Endothelial cell of umbilical vein (primary cell): Measurements from ENCODE around the gene CPNE6. TPM values are rescaled to one million over a fixed set of nuclear protein-coding genes. Genes with fewer than 3 reads are reported as not detected.

ENCODE experiments used
- BruUV-seq: library from RNA; stranded (reverse); fragments of 400-500 nt; replicated peaks from 2 replicates; lab custom pipeline; 2021; lab: Mats Ljungman, UMichigan
- CTCF ChIA-PET: fragments of 300-600, 350-600 bp; sonication (Branson Sonifier 250); formaldehyde crosslinking; loops from one replicate; lab custom pipeline; 2021; ENCODE audit warnings: antibody characterized with exemption, inconsistent platforms; lab: Charles Lee
- POLR2A ChIA-PET: fragments of 300-600, 350-600 bp; sonication (Branson Sonifier 250); formaldehyde crosslinking; loops from one replicate; lab custom pipeline; 2021; ENCODE audit warnings: antibody characterized with exemption, inconsistent platforms; lab: Charles Lee
- DNase-seq: peaks from one replicate; pipeline ENCODE4 v3.0.0-alpha.2; 2011; ENCODE audit warnings: low read depth, low spot score
- FAIRE-seq: peaks from 2 replicates; lab custom pipeline; 2011; peaks lifted over from hg19 to GRCh38; lab: Jason Lieb, UNC
- H2AFZ ChIP-seq: 2 replicates; pipeline ENCODE4 v1.6.0; 2012; ENCODE audit warnings: low read depth, low read length, control low read depth, inconsistent platforms
- H3K27ac ChIP-seq: 2 replicates; pipeline ENCODE4 v1.5.1; 2011; ENCODE audit warnings: low read depth, mild to moderate bottlenecking, control low read depth, low read length, moderate library complexity; ENCODE audit not compliant: insufficient read depth
- H3K27me3 ChIP-seq, 2 experiments: 2 replicates each; pipeline versions ENCODE4 v1.6.0 to v1.6.1; 2011; ENCODE audit warnings: low read length in 2 of 2, mixed read lengths in 1 of 2; ENCODE audit not compliant: control insufficient read depth in 2 of 2, insufficient read depth in 2 of 2
- H3K36me3 ChIP-seq, 2 experiments: 2 replicates in 1 of 2; 3 replicates in 1 of 2; pipeline ENCODE4 v1.5.1; 2011; ENCODE audit warnings: low read length in 2 of 2, mild to moderate bottlenecking in 1 of 2, moderate library complexity in 1 of 2; ENCODE audit not compliant: control insufficient read depth in 2 of 2, insufficient read depth in 2 of 2; ENCODE audit errors: extremely low read depth in 1 of 2
- H3K4me1 ChIP-seq: 3 replicates; pipeline ENCODE4 v1.5.1; 2011; ENCODE audit warnings: mild to moderate bottlenecking, low read length; ENCODE audit not compliant: control insufficient read depth, insufficient read depth; ENCODE audit errors: extremely low read depth
- H3K4me2 ChIP-seq: 2 replicates; pipeline ENCODE4 v1.6.1; 2011; ENCODE audit warnings: low read length, control low read depth, mixed read lengths; ENCODE audit not compliant: insufficient read depth
- H3K4me3 ChIP-seq, 3 experiments: fragments of 200-600 bp in 1 of 3; sonication (generic), shearing (Covaris generic) in 1 of 3; replicated peaks in 1 of 3; 2 replicates each; pipeline ENCODE4 v1.5.1; 2011 to 2016; ENCODE audit warnings: control low read depth in 3 of 3, low read length in 3 of 3, mild to moderate bottlenecking in 2 of 3, inconsistent platforms in 1 of 3, low read depth in 1 of 3, moderate library complexity in 1 of 3; ENCODE audit not compliant: insufficient read depth in 1 of 3
- H3K79me2 ChIP-seq: 2 replicates; pipeline ENCODE4 v1.6.0; 2012; ENCODE audit warnings: low read length, inconsistent platforms; ENCODE audit not compliant: control insufficient read depth, insufficient read depth
- H3K9ac ChIP-seq: replicated peaks from 2 replicates; pipeline ENCODE3; 2011; ENCODE audit warnings: low read length, control low read depth; ENCODE audit not compliant: insufficient read depth; ENCODE audit errors: extremely low read depth
- H3K9me1 ChIP-seq: replicated peaks from 3 replicates; pipeline ENCODE4 v1.6.0; 2011; ENCODE audit warnings: mild to moderate bottlenecking, low read length; ENCODE audit not compliant: control insufficient read depth, insufficient read depth; ENCODE audit errors: extremely low read depth
- H3K9me3 ChIP-seq: replicated peaks from 2 replicates; pipeline ENCODE4 v1.5.1; 2012; ENCODE audit warnings: low read length, inconsistent platforms; ENCODE audit not compliant: control insufficient read depth, insufficient read depth
- H4K20me1 ChIP-seq: replicated peaks from 2 replicates; pipeline ENCODE3; 2011; ENCODE audit warnings: mild to moderate bottlenecking, low read length; ENCODE audit not compliant: control insufficient read depth, insufficient read depth; ENCODE audit errors: extremely low read depth
- CTCF ChIP-seq, 2 donors: IDR thresholded peaks; 1 replicate in 1 of 2; 2 replicates in 1 of 2; pipeline ENCODE4 v1.5.1; 2011; ENCODE audit warnings: low read length in 2 of 2, mild to moderate bottlenecking in 2 of 2, moderate library complexity in 2 of 2, control low read depth in 1 of 2, inconsistent platforms in 1 of 2, low read depth in 1 of 2; ENCODE audit not compliant: insufficient read depth in 1 of 2; ENCODE audit errors: extremely low read depth in 1 of 2
- EZH2 ChIP-seq: IDR thresholded peaks from 2 replicates; pipeline ENCODE4 v1.6.1; 2012; ENCODE audit warnings: borderline replicate concordance, low read depth, mild to moderate bottlenecking, moderate library complexity, low read length, inconsistent platforms; ENCODE audit not compliant: severe bottlenecking
- FOS ChIP-seq: IDR thresholded peaks from 2 replicates; pipeline ENCODE4 v1.6.1; 2011; ENCODE audit warnings: mild to moderate bottlenecking, low read length, moderate library complexity, borderline replicate concordance; ENCODE audit not compliant: insufficient read depth
- GATA2 ChIP-seq: IDR thresholded peaks from 2 replicates; pipeline ENCODE4 v1.7.0; 2011; ENCODE audit warnings: low read depth, mild to moderate bottlenecking, moderate library complexity, mixed read lengths, low read length; ENCODE audit not compliant: insufficient read length, insufficient read depth
- JUN ChIP-seq: IDR thresholded peaks from 2 replicates; pipeline ENCODE4 v1.6.1; 2011; ENCODE audit warnings: borderline replicate concordance, low read depth; ENCODE audit not compliant: insufficient read length, insufficient read depth
- MAX ChIP-seq: IDR thresholded peaks from 2 replicates; pipeline ENCODE4 v1.6.1; 2011; ENCODE audit not compliant: insufficient read depth, insufficient read length
- MYC ChIP-seq: IDR thresholded peaks from one replicate; pipeline ENCODE4 v1.6.1; 2011; ENCODE audit warnings: mild to moderate bottlenecking, low read depth, low read length
- POLR2A ChIP-seq: IDR thresholded peaks from 2 replicates; pipeline ENCODE4 v1.6.1; 2012; ENCODE audit warnings: low read depth, mild to moderate bottlenecking, control low read depth, low read length
- POLR2AphosphoS5 ChIP-seq: IDR thresholded peaks from 2 replicates; pipeline ENCODE4 v1.6.1; 2012; ENCODE audit warnings: low read depth, mild to moderate bottlenecking, control low read depth, low read length, moderate library complexity; ENCODE audit not compliant: insufficient read depth
- dilution Hi-C: fragments of 300-500 bp; cut with MboI; formaldehyde crosslinking; loops from one replicate; pipeline ENCODE4 v1.15.0; 2019; ENCODE audit warnings: low sequenced_read_pairs; ENCODE audit not compliant: extremely low pct_ligation_motif_present
- intact Hi-C: fragments of 100-400 bp; cut with micrococcal nuclease; formaldehyde crosslinking; loops from one replicate; pipeline ENCODE4 v1.10.0; 2022
- polyA plus RNA-seq, 4 experiments: library from polyadenylated mRNA; depleted of rRNA in 3 of 4; stranded (reverse) in 3 of 4; unstranded in 1 of 4; fragments of >200 nt; gene quantifications; 2 replicates each; pipeline versions ENCODE4 v1.2.1 to v1.2.3, GENCODE V29; 2011 to 2012; ENCODE audit warnings: missing spikeins in 1 of 4
- total RNA-seq: library from RNA; stranded (reverse); gene quantifications from 2 replicates; pipeline ENCODE4 v1.2.3, GENCODE V29; 2021

CPNE6 gene
- total and polyA plus RNA-seq, 2 donors (not counting 3 experiments of a cell fraction or from before 2014, with no cell fraction given) = not detected

GRCh38 chr14:24106672-24107271, 35.4 kb downstream of the CPNE6 start:
- H3K27ac ChIP-seq = no peak overlapping the region
- H2AFZ ChIP-seq = no peak overlapping the region
- POLR2A ChIA-PET = no interaction called here
- TF ChIP-seq FOS = no peak
- TF ChIP-seq EZH2 = no peak
- no peak for TF ChIP-seq GATA2
- TF ChIP-seq MYC = no peak
- no peak for TF ChIP-seq CTCF (IDR thresholded peaks at IDR 0.05; ENCODE audit: extremely low read depth in 1 of 2, insufficient read depth in 1 of 2, low read depth in 1 of 2, low read length in 2 of 2)
- no peak for TF ChIP-seq JUN
- TF ChIP-seq POLR2AphosphoS5 = no peak
- TF ChIP-seq MAX = no peak
- TF ChIP-seq POLR2A = no peak
- no peaks in the 10 kb centered on the region for H3K9me1 ChIP-seq
- dilution Hi-C loops (no loop called here), intact Hi-C loops (loop anchor here (1.0 kb wide), 1 partner anchor 12 kb away; the partner anchor contains the start of gene PCK2)
- no peaks in the 10 kb centered on the region for H3K79me2 ChIP-seq
- CTCF ChIA-PET = interaction anchor here (0.7 to 11.7 kb wide), 9 partner anchors 8 to 190 kb away, joined by 3 to 420 read pairs (median 4); partner anchors contain the start of genes CARMIL3, DCAF11, IRF9 and NRL
- H3K9ac ChIP-seq = no peak overlapping the region
- FAIRE-seq (no peak), DNase-seq (no peak)
- no peaks in the 10 kb centered on the region for H4K20me1 ChIP-seq
- H3K36me3 ChIP-seq = no peaks in the 10 kb centered on the region
- H3K9me3 ChIP-seq = no peaks in the 10 kb centered on the region
- BruUV-seq = no TSS peak
- no peak overlapping the region for H3K4me3 ChIP-seq
- H3K4me2 ChIP-seq = no peak overlapping the region
- no peaks in the 10 kb centered on the region for H3K27me3 ChIP-seq
- peaks cover 16% of the 10 kb centered on the region for H3K4me1 ChIP-seq
